Right lobe of liver (tissue), 4 donors: ENCODE results near the gene LRRC32.

Source experiments
- POLR2A ChIP-seq: fragments of 450-650 bp; IDR thresholded peaks from one replicate; pipeline ENCODE4 v1.6.1; 2017; ENCODE audit warnings: antibody characterized with exemption, mild to moderate bottlenecking
- TF ChIP-seq, protein P1 (sequence below), 4 donors: fragments of 200-600 bp in 3 of 4; fragments of 450-650 bp in 1 of 4; IDR thresholded peaks; one replicate each; pipeline versions ENCODE4 v1.5.1 to v1.8.0; 2016 to 2022; ENCODE audit warnings: antibody characterized with exemption in 4 of 4, mild to moderate bottlenecking in 2 of 4
- donor health status: DM: no; HTN: no; CAD: no.
- donor health status: DM: no; HTN: no; CAD: no.
- donor health status: DM: no; HTN: yes; CAD: no.

DNA sequence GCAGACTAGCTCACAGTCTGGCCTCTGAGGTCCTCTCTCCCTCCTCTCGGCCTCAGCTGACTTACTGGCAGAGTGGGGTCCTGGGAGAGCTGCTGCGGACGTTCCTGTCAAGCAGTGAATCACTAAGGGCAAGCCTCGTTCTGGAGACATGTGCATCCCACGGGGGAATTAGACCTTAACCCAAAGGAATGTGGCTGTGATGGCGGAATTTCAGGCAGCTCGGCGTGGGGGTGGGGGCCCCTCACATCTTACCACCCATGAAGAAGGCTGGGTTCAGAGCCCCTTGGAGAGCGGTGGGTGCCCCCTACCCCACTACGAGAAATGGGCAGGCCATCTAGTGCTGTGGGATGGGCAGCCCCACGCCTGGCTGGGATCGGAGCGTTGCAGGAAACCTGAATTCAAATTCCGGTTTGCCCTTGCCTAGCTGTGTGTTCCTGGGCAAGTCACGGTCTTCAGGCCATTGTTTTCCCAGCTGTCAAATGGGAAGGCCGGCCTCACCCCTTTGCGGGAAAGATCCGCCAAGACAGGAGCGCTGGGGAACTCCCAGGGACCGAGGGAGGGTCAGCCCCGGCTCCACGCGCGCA lies 554 bp downstream of the LRRC32 start:
- TF ChIP-seq, protein P1, sequence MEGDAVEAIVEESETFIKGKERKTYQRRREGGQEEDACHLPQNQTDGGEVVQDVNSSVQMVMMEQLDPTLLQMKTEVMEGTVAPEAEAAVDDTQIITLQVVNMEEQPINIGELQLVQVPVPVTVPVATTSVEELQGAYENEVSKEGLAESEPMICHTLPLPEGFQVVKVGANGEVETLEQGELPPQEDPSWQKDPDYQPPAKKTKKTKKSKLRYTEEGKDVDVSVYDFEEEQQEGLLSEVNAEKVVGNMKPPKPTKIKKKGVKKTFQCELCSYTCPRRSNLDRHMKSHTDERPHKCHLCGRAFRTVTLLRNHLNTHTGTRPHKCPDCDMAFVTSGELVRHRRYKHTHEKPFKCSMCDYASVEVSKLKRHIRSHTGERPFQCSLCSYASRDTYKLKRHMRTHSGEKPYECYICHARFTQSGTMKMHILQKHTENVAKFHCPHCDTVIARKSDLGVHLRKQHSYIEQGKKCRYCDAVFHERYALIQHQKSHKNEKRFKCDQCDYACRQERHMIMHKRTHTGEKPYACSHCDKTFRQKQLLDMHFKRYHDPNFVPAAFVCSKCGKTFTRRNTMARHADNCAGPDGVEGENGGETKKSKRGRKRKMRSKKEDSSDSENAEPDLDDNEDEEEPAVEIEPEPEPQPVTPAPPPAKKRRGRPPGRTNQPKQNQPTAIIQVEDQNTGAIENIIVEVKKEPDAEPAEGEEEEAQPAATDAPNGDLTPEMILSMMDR (IDR thresholded peaks at IDR 0.05): no peak
- TF ChIP-seq POLR2A: no peak
